Activated CD4-positive, alpha-beta T cell treated with anti-CD3 and anti-CD28 coated beads, Interleukin-2, amount 50 U/mL, for 1 hour (primary cell): Measurements from ENCODE around the gene TARS1.
"Not testable (repeated sequence)": the region's sequence is repeated elsewhere in the genome, so short reads cannot be mapped to it uniquely, and the experiment has no call there.

Source experiments
- DNase-seq: peaks from one replicate; pipeline ENCODE4 v3.0.0-alpha.2; 2020

The TARS1 gene

DNA sequence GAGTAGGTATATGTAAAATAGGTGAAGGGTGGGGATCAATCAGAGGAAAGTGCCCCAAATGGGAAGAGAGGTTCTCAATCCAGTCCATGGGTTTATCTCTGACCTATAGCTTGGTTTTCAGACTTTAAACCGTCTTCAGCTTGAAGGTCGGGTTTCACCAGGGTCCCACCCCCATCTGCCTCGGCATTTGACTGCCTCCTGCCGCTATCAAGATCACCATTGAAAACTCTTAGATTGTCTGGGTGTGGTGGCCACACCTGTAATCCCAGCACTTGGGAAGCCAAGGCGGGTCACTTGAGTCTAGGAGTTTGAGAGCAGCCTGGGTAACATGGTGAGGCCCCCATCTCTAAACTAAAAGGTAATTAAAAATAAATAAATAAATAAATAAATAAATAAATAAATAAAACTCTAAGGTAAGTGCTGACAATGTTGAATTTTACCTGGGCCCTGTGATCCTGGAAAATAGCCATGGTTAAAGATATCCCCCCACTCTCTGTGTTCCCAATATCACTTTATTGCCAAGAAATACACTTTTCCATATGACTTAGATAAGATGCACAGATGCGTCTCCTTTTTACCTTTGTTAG, 48.8 kb downstream of the TARS1 start:
- DNase-seq: no peak

DNA sequence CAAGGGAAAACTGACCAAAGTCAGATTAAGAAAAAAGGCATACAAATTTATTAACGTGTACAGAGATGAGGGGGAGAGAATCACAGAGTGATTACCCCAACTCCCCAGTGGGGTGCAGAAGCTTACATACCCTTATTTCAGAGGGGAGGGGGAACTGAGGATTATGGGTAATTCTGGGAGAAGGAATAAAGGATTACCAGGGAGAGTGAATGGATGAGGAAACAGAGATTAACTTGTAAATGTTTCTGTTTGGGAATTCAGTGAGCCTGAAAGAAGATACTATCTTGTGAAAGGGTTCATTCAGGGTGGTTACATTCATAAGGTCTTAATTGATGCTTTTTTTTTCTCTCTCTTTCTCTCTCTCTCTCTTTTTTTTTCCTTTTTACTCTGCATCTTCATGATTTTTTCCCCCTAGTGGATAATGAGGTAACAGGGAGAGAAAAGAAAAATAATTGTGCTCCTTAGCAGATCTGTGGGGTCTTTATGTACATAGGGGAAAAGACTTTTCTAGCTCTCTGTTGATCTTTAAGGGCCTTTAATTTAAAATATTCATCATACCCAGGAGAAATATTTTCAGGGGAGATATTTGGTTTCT, 49.4 kb downstream of the TARS1 start:
- DNase-seq: no peak

- no peak for DNase-seq
Observed at GRCh38 chr5:33491941-33492340, 51.2 kb downstream of the TARS1 start.

GRCh38 chr5:33494466-33494865, 53.7 kb downstream of the TARS1 start:
- no peak for DNase-seq

- DNase-seq: no peak
Observed at GRCh38 chr5:33501260-33501659, 60.5 kb downstream of the TARS1 start.

DNA sequence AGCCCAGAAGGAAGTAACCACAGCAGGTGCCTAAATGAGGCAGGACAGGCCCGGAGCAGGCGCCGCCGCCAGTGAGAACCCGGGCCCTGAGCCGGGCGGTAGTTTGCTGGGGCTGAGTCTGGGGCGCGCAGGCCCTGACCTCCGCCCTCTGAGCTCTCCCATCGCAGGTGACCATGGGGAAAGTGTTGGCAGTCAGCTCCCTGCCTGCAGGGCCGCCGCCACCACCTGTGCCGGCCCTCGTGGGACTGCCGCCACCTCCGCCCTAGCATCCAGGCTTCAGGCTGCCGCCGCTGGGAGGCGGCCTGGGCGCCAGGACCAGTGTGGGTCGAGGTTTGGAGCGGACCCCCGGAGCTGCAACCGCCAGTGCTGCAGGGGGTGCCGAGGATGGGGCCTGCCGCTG, 61.1 kb downstream of the TARS1 start:
- DNase-seq: no peak

DNA sequence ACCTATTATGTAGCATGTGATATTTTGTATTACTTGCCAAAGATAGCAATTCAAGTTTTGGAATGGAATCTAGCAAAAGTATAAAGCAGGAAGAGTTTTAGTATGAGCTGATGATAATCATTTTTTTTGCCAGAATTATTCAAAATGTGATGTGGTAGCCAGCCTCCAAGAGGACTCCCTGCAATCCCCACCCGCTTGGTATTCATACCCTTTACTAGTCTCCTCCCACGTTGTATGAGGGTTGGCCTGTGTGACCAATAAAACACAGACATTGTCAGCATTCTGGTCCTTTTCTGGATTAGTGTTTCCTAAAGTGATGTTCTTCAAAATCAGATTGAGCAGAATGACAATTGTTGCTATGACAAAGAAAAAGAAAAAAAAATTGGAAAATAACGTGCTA, 63.8 kb downstream of the TARS1 start:
- DNase-seq: no peak

DNA sequence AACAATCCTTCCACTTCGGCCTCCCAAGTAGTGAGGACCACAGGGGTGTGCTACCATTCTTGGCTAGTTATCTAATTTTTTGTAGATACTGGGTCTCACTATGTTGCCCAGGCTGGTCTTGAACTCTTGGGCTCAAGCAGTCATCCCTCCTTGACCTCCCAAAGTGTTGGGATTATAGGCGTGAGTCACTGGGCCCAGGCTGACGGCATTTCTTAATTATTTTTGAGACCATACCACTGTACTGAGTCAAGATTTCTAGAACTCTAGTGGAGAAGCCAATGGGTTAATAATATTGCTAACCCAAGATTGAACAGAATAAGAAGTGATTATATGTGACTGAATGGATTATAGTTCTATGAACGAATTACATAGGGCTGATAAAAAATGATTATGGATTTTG, 66.7 kb downstream of the TARS1 start:
- DNase-seq: no peak

DNA sequence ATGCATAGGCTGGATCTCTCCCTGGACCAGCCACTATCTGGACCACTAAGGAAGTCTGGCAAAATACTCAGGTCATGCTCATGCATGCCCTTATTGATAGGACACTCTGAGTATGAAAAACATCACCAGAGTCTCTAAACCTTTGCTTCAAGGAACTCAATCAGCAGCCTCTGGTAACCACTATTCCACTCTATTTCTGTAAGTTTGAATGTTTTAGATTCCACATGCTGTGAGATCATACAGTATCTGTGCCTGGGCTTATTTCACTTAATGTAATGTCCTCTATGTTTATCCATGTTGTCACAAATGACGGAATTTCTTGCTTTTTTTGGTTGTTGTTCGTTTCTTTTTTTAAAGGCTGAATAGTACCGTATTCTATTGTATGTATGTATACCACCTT, 68.3 kb downstream of the TARS1 start:
- DNase-seq: no peak

- no peak for DNase-seq
Observed at GRCh38 chr5:33513462-33514185, 72.9 kb downstream of the TARS1 start.

DNA sequence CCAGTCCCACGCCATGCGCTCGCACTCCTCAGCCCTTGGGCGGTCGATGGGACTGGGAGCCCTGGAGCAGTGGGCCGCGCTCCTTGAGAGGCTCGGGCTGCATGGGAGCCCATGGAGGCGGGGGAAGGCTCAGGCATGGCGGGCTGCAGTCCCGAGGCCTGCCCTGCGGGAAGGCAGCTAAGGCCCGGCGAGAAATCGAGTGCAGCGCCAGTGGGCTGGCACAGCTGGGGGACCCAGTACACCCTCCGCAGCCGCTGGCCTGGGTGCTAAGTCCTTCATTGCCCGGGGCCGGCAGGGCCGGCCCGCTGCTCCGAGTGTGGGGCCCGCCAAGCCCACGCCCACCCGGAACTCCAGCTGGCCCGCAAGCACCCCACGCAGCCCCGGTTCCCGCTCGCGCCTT, 74.6 kb downstream of the TARS1 start:
- DNase-seq: not testable (repeated sequence)

DNA sequence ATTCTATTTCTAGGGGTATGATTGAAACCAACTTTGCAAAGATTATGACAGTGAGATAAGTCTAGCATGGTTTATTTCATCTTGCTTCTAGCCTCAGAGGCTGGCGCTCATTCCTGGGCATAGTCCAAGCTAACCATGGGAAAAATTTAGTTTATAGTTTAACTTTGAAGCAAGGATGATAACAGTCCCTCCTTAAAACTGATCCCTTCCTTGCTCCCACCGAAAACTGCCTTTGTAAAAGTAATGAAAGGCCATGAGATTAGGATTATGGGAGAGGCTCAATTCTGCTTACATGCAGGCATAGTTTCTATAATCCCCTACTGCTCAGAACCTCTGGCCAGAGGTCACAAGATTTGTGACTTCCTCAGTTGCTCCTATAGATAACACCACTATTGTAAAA, 75.7 kb downstream of the TARS1 start:
- no peak for DNase-seq
